SU-DHL-6 (cell line): ENCODE measurements around the gene PEAK3.

ENCODE experiments used
- H2AFZ ChIP-seq: fragments of 200-600 bp; sonication (generic); 2 replicates; pipeline ENCODE4 v1.6.1; 2014; ENCODE audit warnings: low read depth, mild to moderate bottlenecking, moderate library complexity, mixed read lengths, antibody characterized with exemption, low read length; ENCODE audit not compliant: severe bottlenecking
- H3F3A ChIP-seq: fragments of 200-600 bp; shearing (Covaris generic); 2 replicates; pipeline ENCODE4 v1.6.0; 2016; ENCODE audit warnings: antibody characterized with exemption, mild to moderate bottlenecking; ENCODE audit not compliant: insufficient read depth
- H3K27ac ChIP-seq: fragments of 200-600 bp; sonication (generic); 2 replicates; pipeline ENCODE4 v1.5.1; 2016; ENCODE audit warnings: low read depth, mild to moderate bottlenecking, low read length, moderate library complexity, mixed read lengths
- H3K27me3 ChIP-seq: fragments of 200-600 bp; sonication (generic), shearing (Covaris generic); 2 replicates; pipeline ENCODE4 v1.6.0; 2014; ENCODE audit warnings: mild to moderate bottlenecking, low read length
- H3K36me3 ChIP-seq: fragments of 200-600 bp; sonication (generic); 2 replicates; pipeline ENCODE4 v1.6.1; 2014; ENCODE audit warnings: mild to moderate bottlenecking, low read length, mixed read lengths
- H3K4me2 ChIP-seq: fragments of 300-600, 200-600 bp; shearing (Covaris generic), sonication (generic); 2 replicates; pipeline ENCODE4 v1.6.0; 2014; ENCODE audit warnings: low read length, low read depth, mild to moderate bottlenecking; ENCODE audit not compliant: poor library complexity, severe bottlenecking
- H3K4me3 ChIP-seq: fragments of 200-600 bp; sonication (generic); 2 replicates; pipeline ENCODE4 v1.5.1; 2014; ENCODE audit warnings: antibody characterized with exemption, low read length, mild to moderate bottlenecking, mixed read lengths; ENCODE audit not compliant: insufficient read depth, poor library complexity, severe bottlenecking
- H3K79me2 ChIP-seq: fragments of 200-600 bp; sonication (generic); 2 replicates; pipeline ENCODE4 v1.6.1; 2014; ENCODE audit warnings: mild to moderate bottlenecking, low read length, moderate library complexity; ENCODE audit not compliant: insufficient read depth
- H3K9ac ChIP-seq: fragments of 200-600 bp; sonication (generic); 2 replicates; pipeline ENCODE4 v1.7.0; 2014; ENCODE audit warnings: mild to moderate bottlenecking, low read length
- H3K9me2 ChIP-seq: fragments of 200-600 bp; sonication (generic); replicated peaks from 2 replicates; pipeline ENCODE4 v1.6.1; 2014; ENCODE audit warnings: low read length; ENCODE audit not compliant: insufficient read depth
- H3K9me3 ChIP-seq: fragments of 200-600 bp; sonication (generic); 2 replicates; pipeline ENCODE4 v1.6.1; 2014; ENCODE audit warnings: low read length, mixed read lengths; ENCODE audit not compliant: insufficient read depth
- H4K20me1 ChIP-seq: fragments of 200-600 bp; sonication (generic); 2 replicates; pipeline ENCODE4 v1.6.1; 2014; ENCODE audit warnings: low read depth, mild to moderate bottlenecking, antibody characterized with exemption, low read length, moderate library complexity, mixed read lengths
- EZH2phosphoT487 ChIP-seq: fragments of 200-600 bp; sonication (generic), shearing (Covaris generic); conservative IDR thresholded peaks from 2 replicates; pipeline ENCODE4 v1.6.1; 2018; ENCODE audit warnings: mild to moderate bottlenecking, antibody characterized with exemption, low read length, moderate library complexity, mixed read lengths
- TF ChIP-seq, protein P1 (sequence below): fragments of 200-600 bp; sonication (generic); IDR thresholded peaks from one replicate; pipeline ENCODE4 v1.5.1; 2017; ENCODE audit warnings: antibody characterized with exemption, mild to moderate bottlenecking, low read length, moderate library complexity; ENCODE audit not compliant: insufficient read depth, poor library complexity, severe bottlenecking

Gene PEAK3

GRCh38 chr19:2270157-2270422, 11.9 kb downstream of the PEAK3 start:
- peaks cover 6% of the 10 kb centered on the region; the same call in 1 of the 2 replicates for H4K20me1 ChIP-seq

GRCh38 chr19:2269244-2270156, 12.5 kb downstream of the PEAK3 start:
- H3K9me2 ChIP-seq: no peaks in the 10 kb centered on the region
- peak overlapping the region; percentile 77 for H3K4me3 ChIP-seq
- H3K4me2 ChIP-seq: peak overlapping the region; percentile 94
- H3K79me2 ChIP-seq: peaks cover 42% of the 10 kb centered on the region
- peaks cover 6% of the 10 kb centered on the region; the same call in 1 of the 2 replicates for H4K20me1 ChIP-seq
- peaks cover 3% of the 10 kb centered on the region; the same call in 1 of the 2 replicates for H3K36me3 ChIP-seq
- TF ChIP-seq EZH2phosphoT487: no peak
- TF ChIP-seq, protein P1, sequence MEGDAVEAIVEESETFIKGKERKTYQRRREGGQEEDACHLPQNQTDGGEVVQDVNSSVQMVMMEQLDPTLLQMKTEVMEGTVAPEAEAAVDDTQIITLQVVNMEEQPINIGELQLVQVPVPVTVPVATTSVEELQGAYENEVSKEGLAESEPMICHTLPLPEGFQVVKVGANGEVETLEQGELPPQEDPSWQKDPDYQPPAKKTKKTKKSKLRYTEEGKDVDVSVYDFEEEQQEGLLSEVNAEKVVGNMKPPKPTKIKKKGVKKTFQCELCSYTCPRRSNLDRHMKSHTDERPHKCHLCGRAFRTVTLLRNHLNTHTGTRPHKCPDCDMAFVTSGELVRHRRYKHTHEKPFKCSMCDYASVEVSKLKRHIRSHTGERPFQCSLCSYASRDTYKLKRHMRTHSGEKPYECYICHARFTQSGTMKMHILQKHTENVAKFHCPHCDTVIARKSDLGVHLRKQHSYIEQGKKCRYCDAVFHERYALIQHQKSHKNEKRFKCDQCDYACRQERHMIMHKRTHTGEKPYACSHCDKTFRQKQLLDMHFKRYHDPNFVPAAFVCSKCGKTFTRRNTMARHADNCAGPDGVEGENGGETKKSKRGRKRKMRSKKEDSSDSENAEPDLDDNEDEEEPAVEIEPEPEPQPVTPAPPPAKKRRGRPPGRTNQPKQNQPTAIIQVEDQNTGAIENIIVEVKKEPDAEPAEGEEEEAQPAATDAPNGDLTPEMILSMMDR: no peak
- H3K27me3 ChIP-seq: no peaks in the 10 kb centered on the region
- H3K27ac ChIP-seq: peak overlapping the region; percentile 92
- no peak overlapping the region for H2AFZ ChIP-seq
- H3K9me3 ChIP-seq: no peaks in the 10 kb centered on the region
- H3F3A ChIP-seq: peaks cover 30% of the 10 kb centered on the region
- peak overlapping the region; percentile 99 for H3K9ac ChIP-seq

More at GRCh38 chr19:2270157-2270422, 11.9 kb downstream of the PEAK3 start:
- TF ChIP-seq, protein P1: no peak
- no peak for TF ChIP-seq EZH2phosphoT487
- peaks cover 30% of the 10 kb centered on the region for H3F3A ChIP-seq
- H3K4me2 ChIP-seq: peak overlapping the region; percentile 94
- peaks cover 42% of the 10 kb centered on the region for H3K79me2 ChIP-seq
- no peaks in the 10 kb centered on the region for H3K9me3 ChIP-seq
- H3K9ac ChIP-seq: peak overlapping the region; percentile 99
- H3K4me3 ChIP-seq: peak overlapping the region; percentile 77
- no peak overlapping the region for H2AFZ ChIP-seq
- H3K27ac ChIP-seq: peak overlapping the region; percentile 92
- H3K36me3 ChIP-seq: peaks cover 3% of the 10 kb centered on the region; the same call in 1 of the 2 replicates
- no peaks in the 10 kb centered on the region for H3K27me3 ChIP-seq
- H3K9me2 ChIP-seq: no peaks in the 10 kb centered on the region

DNA sequence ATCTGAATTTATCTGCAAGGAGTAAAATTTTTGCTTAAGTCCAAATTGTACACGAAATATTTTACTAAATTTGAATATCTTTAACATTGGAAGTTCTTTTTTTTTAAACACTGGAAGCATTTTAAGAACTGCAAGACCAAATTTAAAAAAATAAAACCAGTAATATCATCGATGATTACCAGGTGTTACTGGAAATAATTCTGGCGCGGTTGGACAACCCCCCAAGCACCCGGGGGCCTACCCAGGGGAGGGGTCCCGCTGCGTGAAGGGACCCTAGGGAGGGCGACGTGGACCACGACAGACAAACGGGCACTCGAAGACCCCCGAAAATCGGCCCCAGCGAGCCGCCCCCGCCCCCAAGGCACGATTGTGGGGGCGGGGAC, 13.1 kb downstream of the PEAK3 start:
- Histone ChIP-seq H3K9me3 (no peaks in the 10 kb centered on the region), H3K4me3 (peak overlapping the region; percentile 63), H4K20me1 (no peaks in the 10 kb centered on the region; the same call in 1 of the 2 replicates), H3F3A (peaks cover 30% of the 10 kb centered on the region), H3K79me2 (peaks cover 36% of the 10 kb centered on the region), H3K27ac (no peak overlapping the region), H2AFZ (peak overlapping the region; percentile 80), H3K9me2 (no peaks in the 10 kb centered on the region), H3K4me2 (peak overlapping the region; percentile 72), H3K36me3 (peaks cover 3% of the 10 kb centered on the region; the same call in 1 of the 2 replicates), H3K9ac (peak overlapping the region; percentile 30), H3K27me3 (no peaks in the 10 kb centered on the region)
- TF ChIP-seq, protein P1: no peak
- TF ChIP-seq EZH2phosphoT487: no peak
